Liver (tissue), 9 donors: ENCODE measurements around the gene GRIK2. TPM values are rescaled to one million over a fixed set of nuclear protein-coding genes. Genes with fewer than 3 reads are reported as not detected.

Experiments used
- DNase-seq: peaks from one replicate; pipeline ENCODE4 v3.0.0-alpha.2; 2017; ENCODE audit warnings: low spot score
- H3K27ac ChIP-seq, 2 donors: one replicate each; pipeline ENCODE4 v1.7.0; 2013; ENCODE audit warnings: inconsistent platforms in 2 of 2, low read length in 2 of 2, control low read depth in 1 of 2, low read depth in 1 of 2, mild to moderate bottlenecking in 1 of 2
- H3K27me3 ChIP-seq, 4 donors: one replicate each; pipeline versions ENCODE4 v1.6.1 to v1.7.0; 2013; ENCODE audit warnings: low read length in 3 of 4, inconsistent platforms in 1 of 4, mild to moderate bottlenecking in 1 of 4, moderate library complexity in 1 of 4; ENCODE audit not compliant: control insufficient read depth in 4 of 4, insufficient read depth in 4 of 4
- H3K36me3 ChIP-seq, 4 donors: one replicate each; pipeline versions ENCODE4 v1.6.1 to v1.7.0; 2013; ENCODE audit warnings: low read length in 3 of 4, mild to moderate bottlenecking in 3 of 4, low read depth in 1 of 4, moderate library complexity in 1 of 4; ENCODE audit not compliant: control insufficient read depth in 4 of 4, insufficient read depth in 3 of 4
- H3K4me1 ChIP-seq, 4 donors: one replicate each; pipeline versions ENCODE4 v1.6.1 to v1.7.0; 2013; ENCODE audit warnings: low read length in 3 of 4, mild to moderate bottlenecking in 3 of 4, moderate library complexity in 1 of 4; ENCODE audit not compliant: control insufficient read depth in 4 of 4, insufficient read depth in 4 of 4
- H3K4me3 ChIP-seq, 3 donors: one replicate each; pipeline versions ENCODE4 v1.6.1 to v1.7.0; 2013; ENCODE audit warnings: low read length in 3 of 3, control low read depth in 1 of 3, low read depth in 1 of 3, mild to moderate bottlenecking in 1 of 3
- H3K9ac ChIP-seq, 2 donors: one replicate each; pipeline ENCODE4 v1.7.0; 2013; ENCODE audit warnings: low read length in 2 of 2, mild to moderate bottlenecking in 2 of 2, moderate library complexity in 2 of 2, control low read depth in 1 of 2, low read depth in 1 of 2
- H3K9me3 ChIP-seq, 4 donors: one replicate each; pipeline versions ENCODE4 v1.6.1 to v1.7.0; 2013; ENCODE audit warnings: low read length in 3 of 4; ENCODE audit not compliant: control insufficient read depth in 4 of 4
- ATF3 ChIP-seq: IDR thresholded peaks from 2 replicates; pipeline ENCODE4 v1.6.1; 2016; ENCODE audit warnings: antibody characterized with exemption
- CTCF ChIP-seq: fragments of 150-350 bp; IDR thresholded peaks from 2 replicates; pipeline ENCODE4 v1.5.1; 2017; ENCODE audit warnings: improper control_type of control experiment, low read depth, low read length; ENCODE audit not compliant: missing input control
- EGR1 ChIP-seq, 2 donors: IDR thresholded peaks; 2 replicates each; pipeline ENCODE4 v1.6.1; 2016 to 2018; ENCODE audit warnings: antibody characterized with exemption in 2 of 2, low read depth in 2 of 2
- FOXA1 ChIP-seq: IDR thresholded peaks from 2 replicates; pipeline ENCODE4 v1.6.1; 2016; ENCODE audit warnings: antibody characterized with exemption
- FOXA2 ChIP-seq: IDR thresholded peaks from 2 replicates; pipeline ENCODE4 v1.6.1; 2016; ENCODE audit warnings: antibody characterized with exemption
- HNF4A ChIP-seq, 2 donors: conservative IDR thresholded peaks; 2 replicates each; pipeline ENCODE4 v1.6.1; 2016; ENCODE audit warnings: antibody characterized with exemption in 2 of 2, mild to moderate bottlenecking in 2 of 2
- HNF4G ChIP-seq: IDR thresholded peaks from 2 replicates; pipeline ENCODE4 v1.6.1; 2016; ENCODE audit warnings: antibody characterized with exemption
- JUND ChIP-seq, 2 donors: IDR thresholded peaks; 2 replicates each; pipeline ENCODE4 v1.6.1; 2016; ENCODE audit warnings: antibody characterized with exemption in 2 of 2
- NR2F2 ChIP-seq: IDR thresholded peaks from 2 replicates; pipeline ENCODE4 v1.6.1; 2016; ENCODE audit warnings: antibody characterized with exemption
- RAD21 ChIP-seq, 2 donors: IDR thresholded peaks; 2 replicates each; pipeline ENCODE4 v1.6.1; 2016; ENCODE audit warnings: antibody characterized with exemption in 2 of 2, mild to moderate bottlenecking in 2 of 2
- RXRA ChIP-seq, 2 donors: IDR thresholded peaks; 2 replicates each; pipeline ENCODE4 v1.6.1; 2017 to 2018; ENCODE audit warnings: antibody characterized with exemption in 2 of 2, mild to moderate bottlenecking in 1 of 2
- SP1 ChIP-seq: IDR thresholded peaks from 2 replicates; pipeline ENCODE4 v1.6.1; 2018; ENCODE audit warnings: antibody characterized with exemption, mild to moderate bottlenecking
- TAF1 ChIP-seq: conservative IDR thresholded peaks from 2 replicates; pipeline ENCODE4 v1.6.1; 2016; ENCODE audit warnings: antibody characterized with exemption, mild to moderate bottlenecking
- YY1 ChIP-seq: IDR thresholded peaks from 2 replicates; pipeline ENCODE4 v1.6.1; 2016; ENCODE audit warnings: antibody characterized with exemption, mild to moderate bottlenecking
- ZBTB33 ChIP-seq: IDR thresholded peaks from 2 replicates; pipeline ENCODE4 v1.6.1; 2016; ENCODE audit warnings: antibody characterized with exemption
- WGBS: extraction: QIAGEN DNeasy Blood & Tissue Kit; methylation state at CpG from one replicate; pipeline ENCODE4 v1.1.7; 2013; 5-methylcytosine and 5-hydroxymethylcytosine counted together
- polyA plus RNA-seq, 2 donors: library from polyadenylated mRNA; stranded (reverse) in 1 of 2; unstranded in 1 of 2; fragments of 200-250 nt in 1 of 2; fragments of >200 nt in 1 of 2; fragmentation: Nextera tagmentation in 1 of 2; extraction: Ambion mirVana in 1 of 2; gene quantifications; one replicate each; pipeline versions ENCODE4 v1.2.1 to v1.2.3, GENCODE V29; 2013 to 2015
- total RNA-seq, 2 donors: library from RNA; depleted of rRNA; stranded (reverse); fragments of >200 nt; gene quantifications; one replicate each; pipeline ENCODE4 v1.2.3, GENCODE V29; 2014
- donor health status: healthy.
- donor health status: healthy.
- donor health status: healthy.
- donor health status: healthy.
- donor health status: healthy.

Gene GRIK2
- total and polyA plus RNA-seq, 4 donors = 0.02 to 0.17 (median 0.05) TPM

- DNase-seq = no peak
- no peaks in the 10 kb centered on the region for H3K4me1 ChIP-seq
- no peaks in the 10 kb centered on the region for H3K27me3 ChIP-seq
- no peak overlapping the region for H3K9ac ChIP-seq
- H3K4me3 ChIP-seq = no peak overlapping the region
- 72% methylated on average over 1 of the region's 1 CpG for WGBS
- H3K36me3 ChIP-seq = no peaks in the 10 kb centered on the region
- H3K9me3 ChIP-seq = no peaks in the 10 kb centered on the region
- H3K27ac ChIP-seq = no peak overlapping the region
- TF ChIP-seq ZBTB33 = no peak
- no peak for TF ChIP-seq ATF3
- no peak for TF ChIP-seq CTCF
- no peak for TF ChIP-seq RAD21 (IDR thresholded peaks at IDR 0.05)
- no peak for TF ChIP-seq SP1
- no peak for TF ChIP-seq TAF1
- no peak for TF ChIP-seq FOXA1
- no peak for TF ChIP-seq JUND (IDR thresholded peaks at IDR 0.05)
- TF ChIP-seq HNF4G = no peak
- TF ChIP-seq EGR1 (IDR thresholded peaks at IDR 0.05; ENCODE audit: low read depth in 2 of 2) = no peak
- no peak for TF ChIP-seq NR2F2
- TF ChIP-seq FOXA2 = no peak
- no peak for TF ChIP-seq HNF4A (conservative IDR thresholded peaks at IDR 0.05)
- TF ChIP-seq YY1 = no peak
- TF ChIP-seq RXRA (IDR thresholded peaks at IDR 0.05) = no peak
Measured at GRCh38 chr6:101478891-101479290, 85.4 kb downstream of the GRIK2 start.

GRCh38 chr6:101482606-101483005 lies 89.1 kb downstream of the GRIK2 start:
- Histone ChIP-seq H3K27ac (no peak overlapping the region), H3K36me3 (no peaks in the 10 kb centered on the region), H3K9me3 (no peaks in the 10 kb centered on the region), H3K4me1 (no peaks in the 10 kb centered on the region), H3K9ac (no peak overlapping the region), H3K27me3 (no peaks in the 10 kb centered on the region), H3K4me3 (no peak overlapping the region)
- TF ChIP-seq FOXA1 (no peak), TAF1 (no peak), NR2F2 (no peak), CTCF (no peak), HNF4A (conservative IDR thresholded peaks at IDR 0.05) (no peak)
- 72% methylated on average over 3 of the region's 3 CpGs for WGBS
- DNase-seq = no peak
